ENCODE measurements around the gene SYNDIG1. TPM values are rescaled to one million over a fixed set of nuclear protein-coding genes. Genes with fewer than 3 reads are reported as not detected.

SYNDIG1 gene
- polyA plus RNA-seq, 1 of the 3 experiments (the other 2 are of a cell fraction): not detected

DNA sequence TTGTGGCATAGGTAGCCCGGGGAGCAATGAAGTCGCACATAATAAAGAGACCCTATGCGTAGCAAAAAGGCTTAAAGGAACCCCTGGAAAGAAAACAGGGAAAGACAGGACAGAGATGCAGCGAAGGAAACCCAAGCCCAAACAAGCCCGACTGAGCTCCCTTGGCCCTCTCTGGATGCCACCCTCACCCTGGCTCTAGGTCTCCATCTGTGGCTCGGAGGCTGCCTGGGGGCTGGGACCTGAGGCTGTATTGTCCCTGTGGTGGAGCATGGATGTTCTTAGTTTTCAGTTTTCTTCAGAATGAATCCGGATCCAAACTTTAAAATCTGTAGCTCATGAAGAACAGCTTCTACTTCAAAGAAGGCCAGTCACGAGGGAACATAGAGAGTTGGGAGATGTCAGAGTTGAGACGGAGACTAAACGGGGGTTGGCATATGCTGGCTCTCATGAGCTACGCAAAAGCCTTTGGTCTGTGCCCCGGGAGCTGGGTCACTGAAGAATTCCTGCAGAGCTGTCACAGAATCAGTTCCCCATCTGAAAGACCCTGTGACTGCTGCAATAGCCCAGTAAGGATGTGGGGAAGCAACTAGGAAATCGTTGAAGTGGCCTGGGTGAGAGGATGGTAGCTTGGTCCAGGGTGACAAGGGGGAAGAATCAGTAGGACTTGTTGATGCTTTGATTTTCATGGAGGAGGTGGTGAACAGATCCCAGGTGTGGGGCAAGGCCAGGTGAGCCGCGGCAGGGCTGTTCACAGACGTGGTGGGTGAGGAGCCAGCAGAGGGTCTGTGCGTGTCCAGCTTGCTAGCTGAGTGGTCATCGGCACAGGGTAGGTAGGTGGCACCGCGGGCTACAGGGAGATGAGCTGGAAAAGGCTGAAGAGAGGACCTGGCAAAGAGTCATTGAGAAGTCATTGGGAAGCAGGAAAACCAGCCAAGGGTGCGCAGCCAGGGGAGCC lies 35.2 kb downstream of the SYNDIG1 start (continued):
- TF ChIP-seq ZBTB33 (IDR thresholded peaks at IDR 0.05; ENCODE audit: borderline replicate concordance, low read depth) (no peak), TCF12 (IDR thresholded peaks at IDR 0.05) (no peak), RXRA (IDR thresholded peaks at IDR 0.05; ENCODE audit: borderline replicate concordance, low read depth) (no peak), GABPA (IDR thresholded peaks at IDR 0.05; ENCODE audit: low read depth) (no peak)

- no peaks in the 10 kb centered on the region for H4K20me1 ChIP-seq (ENCODE audit: insufficient read depth)
- H3K4me2 ChIP-seq: no peak overlapping the region
- no peaks in the 10 kb centered on the region for H3K9me2 ChIP-seq
- DNase-seq: no peak
- no peak for TF ChIP-seq NFIC (IDR thresholded peaks at IDR 0.05; ENCODE audit: borderline replicate concordance)
- no peak for TF ChIP-seq GABPA (IDR thresholded peaks at IDR 0.05; ENCODE audit: low read depth)
- TF ChIP-seq, protein P1, sequence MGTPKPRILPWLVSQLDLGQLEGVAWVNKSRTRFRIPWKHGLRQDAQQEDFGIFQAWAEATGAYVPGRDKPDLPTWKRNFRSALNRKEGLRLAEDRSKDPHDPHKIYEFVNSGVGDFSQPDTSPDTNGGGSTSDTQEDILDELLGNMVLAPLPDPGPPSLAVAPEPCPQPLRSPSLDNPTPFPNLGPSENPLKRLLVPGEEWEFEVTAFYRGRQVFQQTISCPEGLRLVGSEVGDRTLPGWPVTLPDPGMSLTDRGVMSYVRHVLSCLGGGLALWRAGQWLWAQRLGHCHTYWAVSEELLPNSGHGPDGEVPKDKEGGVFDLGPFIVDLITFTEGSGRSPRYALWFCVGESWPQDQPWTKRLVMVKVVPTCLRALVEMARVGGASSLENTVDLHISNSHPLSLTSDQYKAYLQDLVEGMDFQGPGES (IDR thresholded peaks at IDR 0.05; ENCODE audit: low read depth, low read length): no peak
- no peak for TF ChIP-seq TAF1 (IDR thresholded peaks at IDR 0.05; ENCODE audit: borderline replicate concordance, low read depth, low read length)
- TF ChIP-seq TCF12 (IDR thresholded peaks at IDR 0.05): no peak
- TF ChIP-seq GATA2 (CRISPR knock-in tag; IDR thresholded peaks at IDR 0.05): no peak
- TF ChIP-seq USF1 (IDR thresholded peaks at IDR 0.05; ENCODE audit: borderline replicate concordance, low read depth): no peak
- CTCF ChIA-PET: interaction anchor here (1.5 kb wide), 1 partner anchor 15 kb away, joined by 5 read pairs; no protein-coding TSS in a partner anchor
- H3K27me3 ChIP-seq (ENCODE audit: insufficient read depth): no peaks in the 10 kb centered on the region
- no peak overlapping the region for H3K27ac ChIP-seq (ENCODE audit: low read depth in 2 of 2, low read length in 1 of 2)
- H3K9me3 ChIP-seq: no peaks in the 10 kb centered on the region
- H3K9ac ChIP-seq: no peak overlapping the region
- H3K36me3 ChIP-seq (replicated peaks in 1 of 2; ENCODE audit: control insufficient read depth in 1 of 2, insufficient read depth in 2 of 2, low read length in 1 of 2): no peaks in the 10 kb centered on the region
- H3K4me3 ChIP-seq (ENCODE audit: low read depth in 2 of 2, low read length in 1 of 2): no peak overlapping the region
- H3K4me1 ChIP-seq (ENCODE audit: control insufficient read depth in 1 of 2, insufficient read depth in 2 of 2, low read depth in 1 of 2, low read length in 1 of 2): peaks cover 0 to 14% of the 10 kb centered on the region in 2 experiments; a peak in 3 of 4 replicates
- H3F3A ChIP-seq (replicated peaks; ENCODE audit: insufficient read depth): peaks cover 8% of the 10 kb centered on the region
- H2AFZ ChIP-seq (ENCODE audit: low read depth): no peak overlapping the region
- 40% methylated on average over 3 of the region's 3 CpGs for WGBS (ENCODE audit: low lambda C conversion rate)
- POLR2A ChIA-PET: no interaction called here
- H3K79me2 ChIP-seq (ENCODE audit: insufficient read depth): no peaks in the 10 kb centered on the region
Measured at GRCh38 chr20:24506146-24506545, 36.7 kb downstream of the SYNDIG1 start.

All from SK-N-SH (cell line).